Bronchial epithelial cell (primary cell): Measurements from ENCODE around the gene GRIA2. TPM values are rescaled to one million over a fixed set of nuclear protein-coding genes. Genes with fewer than 3 reads are reported as not detected.

ENCODE experiments used
- DNase-seq: peaks from one replicate; pipeline ENCODE4 v3.0.0-alpha.2; 2010; ENCODE audit warnings: low read depth
- FAIRE-seq: peaks from 2 replicates; lab custom pipeline; 2011; peaks lifted over from hg19 to GRCh38; lab: Jason Lieb, UNC
- H3K27me3 ChIP-seq: 2 replicates; pipeline ENCODE4 v1.5.1; 2011; ENCODE audit warnings: low read length; ENCODE audit not compliant: control insufficient read depth, insufficient read depth
- H3K36me3 ChIP-seq: 2 replicates; pipeline ENCODE4 v1.5.1; 2011; ENCODE audit warnings: low read length; ENCODE audit not compliant: control insufficient read depth, insufficient read depth
- H3K4me3 ChIP-seq: 2 replicates; pipeline ENCODE4 v1.5.1; 2011; ENCODE audit warnings: mild to moderate bottlenecking, low read depth, low read length, control low read depth
- CTCF ChIP-seq: IDR thresholded peaks from 2 replicates; pipeline ENCODE4 v1.5.1; 2011; ENCODE audit warnings: mild to moderate bottlenecking, moderate library complexity, low read length, control low read depth, inconsistent platforms; ENCODE audit not compliant: insufficient read depth, severe bottlenecking
- total RNA-seq: library from RNA; depleted of rRNA; stranded (reverse); fragments of >200 nt; gene quantifications from 2 replicates; pipeline ENCODE4 v1.2.1, GENCODE V29; 2014

The GRIA2 gene
- total RNA-seq, 1 donor from 2014 or later = not detected

GRCh38 chr4:157372567-157372966, 152.0 kb downstream of the GRIA2 start:
- no peak for FAIRE-seq
- no peak for DNase-seq
- TF ChIP-seq CTCF = no peak
- no peak overlapping the region for H3K4me3 ChIP-seq
- H3K36me3 ChIP-seq = no peaks in the 10 kb centered on the region
- H3K27me3 ChIP-seq = no peaks in the 10 kb centered on the region

- DNase-seq = no peak
- H3K4me3 ChIP-seq = no peak overlapping the region
- no peaks in the 10 kb centered on the region for H3K27me3 ChIP-seq
- no peak for TF ChIP-seq CTCF
- no peak for FAIRE-seq
- H3K36me3 ChIP-seq = no peaks in the 10 kb centered on the region
These were observed 169.2 kb downstream of the GRIA2 start for GRCh38 chr4:157389741-157390140.

- DNase-seq (no peak), FAIRE-seq (no peak)
- no peak for TF ChIP-seq CTCF
- H3K36me3 ChIP-seq = no peaks in the 10 kb centered on the region
- no peak overlapping the region for H3K4me3 ChIP-seq
- no peaks in the 10 kb centered on the region for H3K27me3 ChIP-seq
These were observed 184.5 kb downstream of the GRIA2 start for GRCh38 chr4:157405070-157405469.

Other genes starting within 250 kb of the GRIA2 start
- gene PDGFC, start 248.9 kb upstream of the GRIA2 start, total RNA-seq = 38.7 and 52.2 TPM in 2 replicates
- 2.6 and 3.1 TPM in 2 replicates for gene GLRB, start 144.6 kb upstream of the GRIA2 start, total RNA-seq